GM23338 (cell line): Measurements from ENCODE around the gene KRTAP19-4. TPM values are rescaled to one million over a fixed set of nuclear protein-coding genes. Genes with fewer than 3 reads are reported as not detected.

ENCODE experiments used
- ATAC-seq: fragments of 200-7000 bp; cut with Tn5 transposase; 3 replicates; pipeline ENCODE4 v1.9.1; 2020
- DNase-seq: peaks from one replicate; pipeline ENCODE4 v3.0.0-alpha.2; 2015; ENCODE audit warnings: low spot score
- H2AFZ ChIP-seq: fragments of 200-600 bp; sonication (generic); 2 replicates; pipeline ENCODE4 v1.8.0; 2016; ENCODE audit warnings: antibody characterized with exemption, mild to moderate bottlenecking, moderate library complexity
- H3F3A ChIP-seq: fragments of 200-600 bp; sonication (generic); replicated peaks from 2 replicates; pipeline ENCODE4 v1.8.0; 2017; ENCODE audit warnings: antibody characterized with exemption, mixed run types, low read depth
- H3K27ac ChIP-seq: fragments of 200-600 bp; sonication (generic); 2 replicates; pipeline ENCODE4 v1.6.1; 2016; ENCODE audit warnings: low read depth
- H3K27me3 ChIP-seq: fragments of 200-600 bp; sonication (generic); 2 replicates; pipeline ENCODE4 v1.8.0; 2016; ENCODE audit warnings: mild to moderate bottlenecking, mixed run types, moderate library complexity; ENCODE audit not compliant: insufficient read depth
- H3K36me3 ChIP-seq: fragments of 200-600 bp; sonication (generic); 2 replicates; pipeline ENCODE4 v1.8.0; 2016; ENCODE audit warnings: mild to moderate bottlenecking; ENCODE audit not compliant: insufficient read depth
- H3K4me1 ChIP-seq: fragments of 200-600 bp; sonication (generic); 2 replicates; pipeline ENCODE4 v1.8.0; 2016; ENCODE audit warnings: mild to moderate bottlenecking, moderate library complexity; ENCODE audit not compliant: insufficient read depth
- H3K4me2 ChIP-seq: fragments of 200-600 bp; sonication (generic); 2 replicates; pipeline ENCODE4 v1.7.1; 2017; ENCODE audit warnings: mixed run types
- H3K4me3 ChIP-seq: fragments of 200-600 bp; sonication (generic); 2 replicates; pipeline ENCODE4 v1.6.1; 2016; ENCODE audit warnings: mixed run types
- H3K79me2 ChIP-seq: fragments of 200-600 bp; sonication (generic); replicated peaks from 2 replicates; pipeline ENCODE4 v1.8.0; 2017; ENCODE audit warnings: mild to moderate bottlenecking; ENCODE audit not compliant: insufficient read depth
- H3K9me2 ChIP-seq: fragments of 200-600 bp; sonication (generic); 2 replicates; pipeline ENCODE4 v1.8.0; 2017; ENCODE audit not compliant: insufficient read depth
- H4K20me1 ChIP-seq: fragments of 200-600 bp; sonication (generic); replicated peaks from 2 replicates; pipeline ENCODE4 v1.8.0; 2017; ENCODE audit warnings: mild to moderate bottlenecking; ENCODE audit not compliant: insufficient read depth
- H3K27ac Mint-ChIP-seq: 2 replicates; pipeline ENCODE4 v1.8.0; 2020; ENCODE audit warnings: inconsistent platforms, mild to moderate bottlenecking, moderate library complexity, mixed read lengths
- H3K27me3 Mint-ChIP-seq: 3 replicates; pipeline ENCODE4 v1.8.0; 2022; ENCODE audit warnings: low read depth, mild to moderate bottlenecking, moderate library complexity, mixed read lengths, inconsistent platforms; ENCODE audit not compliant: insufficient read depth, poor library complexity
- H3K36me3 Mint-ChIP-seq: 3 replicates; pipeline ENCODE4 v1.8.0; 2021; ENCODE audit warnings: low read depth, mild to moderate bottlenecking, inconsistent platforms, moderate library complexity, mixed read lengths
- H3K4me1 Mint-ChIP-seq: 3 replicates; pipeline ENCODE4 v1.8.0; 2020; ENCODE audit warnings: mild to moderate bottlenecking, inconsistent platforms, mixed read lengths
- H3K4me3 Mint-ChIP-seq: 3 replicates; pipeline ENCODE4 v1.8.0; 2021; ENCODE audit warnings: moderate library complexity, mild to moderate bottlenecking, inconsistent platforms, mixed read lengths
- H3K9me3 Mint-ChIP-seq: 3 replicates; pipeline ENCODE4 v1.8.0; 2020; ENCODE audit warnings: moderate library complexity, mild to moderate bottlenecking, inconsistent platforms, mixed read lengths
- CREB1 ChIP-seq: fragments of 250-450 bp; sonication (Bioruptor Pico); IDR thresholded peaks from 2 replicates; pipeline ENCODE4 v1.5.0; 2020; ENCODE audit warnings: low read depth, mild to moderate bottlenecking, moderate library complexity
- EZH2 ChIP-seq: fragments of 200-600 bp; sonication (generic); IDR thresholded peaks from one replicate; pipeline ENCODE4 v1.8.0; 2017; ENCODE audit warnings: antibody characterized with exemption, mild to moderate bottlenecking, low read depth; ENCODE audit not compliant: unreplicated experiment
- EZH2phosphoT487 ChIP-seq: fragments of 200-600 bp; sonication (generic); IDR thresholded peaks from one replicate; pipeline ENCODE4 v1.8.1; 2018; ENCODE audit warnings: antibody characterized with exemption; ENCODE audit not compliant: unreplicated experiment
- JUNB ChIP-seq: IDR thresholded peaks from one replicate; pipeline ENCODE4 v1.6.1; 2016; ENCODE audit warnings: antibody characterized with exemption; ENCODE audit not compliant: unreplicated experiment
- NANOG ChIP-seq: IDR thresholded peaks from 2 replicates; pipeline ENCODE4 v1.6.1; 2016; ENCODE audit warnings: antibody characterized with exemption, borderline replicate concordance
- POLR2AphosphoS5 ChIP-seq: IDR thresholded peaks from 2 replicates; pipeline ENCODE4 v1.6.1; 2016; ENCODE audit warnings: antibody characterized with exemption, low read depth
- STAT1 ChIP-seq: IDR thresholded peaks from one replicate; pipeline ENCODE4 v1.6.1; 2016; ENCODE audit warnings: antibody characterized with exemption; ENCODE audit not compliant: unreplicated experiment
- ZNF114 ChIP-seq: fragments of 250-450 bp; sonication (Bioruptor Pico); IDR thresholded peaks from 2 replicates; pipeline ENCODE4 v1.5.0; 2020; ENCODE audit warnings: mild to moderate bottlenecking, moderate library complexity
- ZNF331 ChIP-seq: fragments of 250-450 bp; sonication (Bioruptor Pico); IDR thresholded peaks from 2 replicates; pipeline ENCODE4 v1.5.0; 2020; ENCODE audit warnings: low read depth, mild to moderate bottlenecking, moderate library complexity
- polyA plus RNA-seq: library from polyadenylated mRNA; unstranded; fragments of >200 nt; fragmentation: Nextera tagmentation; extraction: Ambion mirVana; gene quantifications from 2 replicates; pipeline ENCODE4 v1.2.1, GENCODE V29; 2016
- total RNA-seq: library from RNA; depleted of rRNA; stranded (reverse); fragments of >200 nt; shearing (Covaris generic); gene quantifications from 2 replicates; pipeline ENCODE4 v1.2.3, GENCODE V29; 2014
- TF ChIP-seq, protein P1 (sequence below): IDR thresholded peaks from 2 replicates; pipeline ENCODE4 v1.6.1; 2016; ENCODE audit warnings: antibody characterized with exemption
- TF ChIP-seq, protein P2 (sequence below): fragments of 250-450 bp; sonication (Bioruptor Pico); IDR thresholded peaks from 2 replicates; pipeline ENCODE4 v1.5.0; 2020; ENCODE audit warnings: mild to moderate bottlenecking, moderate library complexity
- TF ChIP-seq, protein P3 (sequence below): IDR thresholded peaks from one replicate; pipeline ENCODE4 v1.6.1; 2018; ENCODE audit warnings: antibody characterized with exemption; ENCODE audit not compliant: unreplicated experiment
- TF ChIP-seq, protein P4 (sequence below), 2 experiments: fragments of 200-600 bp in 1 of 2; sonication (generic) in 1 of 2; conservative IDR thresholded peaks; 2 replicates each; pipeline versions ENCODE4 v1.5.1 to v1.6.1; 2016 to 2017; ENCODE audit warnings: antibody characterized with exemption in 2 of 2, low read depth in 2 of 2, mild to moderate bottlenecking in 2 of 2, moderate library complexity in 1 of 2

Gene KRTAP19-4
- total and polyA plus RNA-seq, 2 experiments from 2014 or later: not detected

DNA sequence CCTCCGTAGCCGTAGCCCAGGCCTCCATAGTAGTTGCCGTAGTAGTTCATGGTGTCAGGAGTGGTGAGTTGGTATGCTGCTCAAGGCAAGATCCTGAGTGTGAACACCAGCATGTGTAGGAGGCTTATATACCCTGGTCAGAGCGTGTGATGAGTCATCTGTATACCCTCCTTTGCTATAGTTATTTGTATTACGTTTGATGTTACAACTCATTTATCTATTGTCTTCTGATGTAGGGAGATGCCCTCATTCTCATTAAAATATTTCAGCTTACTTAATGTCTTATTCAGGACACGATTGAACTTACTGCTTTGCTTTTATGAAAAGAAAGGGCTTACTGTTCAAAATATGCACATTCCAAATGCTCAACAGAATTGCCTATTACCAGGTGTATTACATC lies 5.1 kb upstream of the KRTAP19-4 start, which contains the start of gene KRTAP19-5:
Gene KRTAP19-5 (minus strand): TSS at position 101 of the 400 bp plus-strand sequence. CDS start 51 bp downstream, at position 50.
- no peaks in the 10 kb centered on the region for H3K9me2 ChIP-seq
- no peak within 1 kb of the TSS for H3K4me3 ChIP-seq
- no peak for ATAC-seq
- Mint-ChIP-seq H3K27me3 (peaks cover 6% of the 10 kb centered on the region), H3K36me3 (no peaks in the 10 kb centered on the region), H3K4me1 (no peaks in the 10 kb centered on the region; the same call in 2 of the 3 replicates), H3K27ac (no peak within 1 kb of the TSS), H3K4me3 (no peak within 1 kb of the TSS), H3K9me3 (no peaks in the 10 kb centered on the region)
- H3K27ac ChIP-seq: no peak within 1 kb of the TSS
- H3K4me2 ChIP-seq: no peak within 1 kb of the TSS
- H3K79me2 ChIP-seq: no peaks in the 10 kb centered on the region
- H3F3A ChIP-seq: no peaks in the 10 kb centered on the region
- H3K4me1 ChIP-seq: no peaks in the 10 kb centered on the region
- no peaks in the 10 kb centered on the region; the same call in 1 of the 2 replicates for H4K20me1 ChIP-seq
- TF ChIP-seq ZNF114 (CRISPR knock-in tag): no peak
- TF ChIP-seq, protein P1, sequence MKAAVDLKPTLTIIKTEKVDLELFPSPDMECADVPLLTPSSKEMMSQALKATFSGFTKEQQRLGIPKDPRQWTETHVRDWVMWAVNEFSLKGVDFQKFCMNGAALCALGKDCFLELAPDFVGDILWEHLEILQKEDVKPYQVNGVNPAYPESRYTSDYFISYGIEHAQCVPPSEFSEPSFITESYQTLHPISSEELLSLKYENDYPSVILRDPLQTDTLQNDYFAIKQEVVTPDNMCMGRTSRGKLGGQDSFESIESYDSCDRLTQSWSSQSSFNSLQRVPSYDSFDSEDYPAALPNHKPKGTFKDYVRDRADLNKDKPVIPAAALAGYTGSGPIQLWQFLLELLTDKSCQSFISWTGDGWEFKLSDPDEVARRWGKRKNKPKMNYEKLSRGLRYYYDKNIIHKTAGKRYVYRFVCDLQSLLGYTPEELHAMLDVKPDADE: no peak
- TF ChIP-seq CREB1 (CRISPR knock-in tag): no peak
- TF ChIP-seq EZH2phosphoT487: no peak
- TF ChIP-seq, protein P2, sequence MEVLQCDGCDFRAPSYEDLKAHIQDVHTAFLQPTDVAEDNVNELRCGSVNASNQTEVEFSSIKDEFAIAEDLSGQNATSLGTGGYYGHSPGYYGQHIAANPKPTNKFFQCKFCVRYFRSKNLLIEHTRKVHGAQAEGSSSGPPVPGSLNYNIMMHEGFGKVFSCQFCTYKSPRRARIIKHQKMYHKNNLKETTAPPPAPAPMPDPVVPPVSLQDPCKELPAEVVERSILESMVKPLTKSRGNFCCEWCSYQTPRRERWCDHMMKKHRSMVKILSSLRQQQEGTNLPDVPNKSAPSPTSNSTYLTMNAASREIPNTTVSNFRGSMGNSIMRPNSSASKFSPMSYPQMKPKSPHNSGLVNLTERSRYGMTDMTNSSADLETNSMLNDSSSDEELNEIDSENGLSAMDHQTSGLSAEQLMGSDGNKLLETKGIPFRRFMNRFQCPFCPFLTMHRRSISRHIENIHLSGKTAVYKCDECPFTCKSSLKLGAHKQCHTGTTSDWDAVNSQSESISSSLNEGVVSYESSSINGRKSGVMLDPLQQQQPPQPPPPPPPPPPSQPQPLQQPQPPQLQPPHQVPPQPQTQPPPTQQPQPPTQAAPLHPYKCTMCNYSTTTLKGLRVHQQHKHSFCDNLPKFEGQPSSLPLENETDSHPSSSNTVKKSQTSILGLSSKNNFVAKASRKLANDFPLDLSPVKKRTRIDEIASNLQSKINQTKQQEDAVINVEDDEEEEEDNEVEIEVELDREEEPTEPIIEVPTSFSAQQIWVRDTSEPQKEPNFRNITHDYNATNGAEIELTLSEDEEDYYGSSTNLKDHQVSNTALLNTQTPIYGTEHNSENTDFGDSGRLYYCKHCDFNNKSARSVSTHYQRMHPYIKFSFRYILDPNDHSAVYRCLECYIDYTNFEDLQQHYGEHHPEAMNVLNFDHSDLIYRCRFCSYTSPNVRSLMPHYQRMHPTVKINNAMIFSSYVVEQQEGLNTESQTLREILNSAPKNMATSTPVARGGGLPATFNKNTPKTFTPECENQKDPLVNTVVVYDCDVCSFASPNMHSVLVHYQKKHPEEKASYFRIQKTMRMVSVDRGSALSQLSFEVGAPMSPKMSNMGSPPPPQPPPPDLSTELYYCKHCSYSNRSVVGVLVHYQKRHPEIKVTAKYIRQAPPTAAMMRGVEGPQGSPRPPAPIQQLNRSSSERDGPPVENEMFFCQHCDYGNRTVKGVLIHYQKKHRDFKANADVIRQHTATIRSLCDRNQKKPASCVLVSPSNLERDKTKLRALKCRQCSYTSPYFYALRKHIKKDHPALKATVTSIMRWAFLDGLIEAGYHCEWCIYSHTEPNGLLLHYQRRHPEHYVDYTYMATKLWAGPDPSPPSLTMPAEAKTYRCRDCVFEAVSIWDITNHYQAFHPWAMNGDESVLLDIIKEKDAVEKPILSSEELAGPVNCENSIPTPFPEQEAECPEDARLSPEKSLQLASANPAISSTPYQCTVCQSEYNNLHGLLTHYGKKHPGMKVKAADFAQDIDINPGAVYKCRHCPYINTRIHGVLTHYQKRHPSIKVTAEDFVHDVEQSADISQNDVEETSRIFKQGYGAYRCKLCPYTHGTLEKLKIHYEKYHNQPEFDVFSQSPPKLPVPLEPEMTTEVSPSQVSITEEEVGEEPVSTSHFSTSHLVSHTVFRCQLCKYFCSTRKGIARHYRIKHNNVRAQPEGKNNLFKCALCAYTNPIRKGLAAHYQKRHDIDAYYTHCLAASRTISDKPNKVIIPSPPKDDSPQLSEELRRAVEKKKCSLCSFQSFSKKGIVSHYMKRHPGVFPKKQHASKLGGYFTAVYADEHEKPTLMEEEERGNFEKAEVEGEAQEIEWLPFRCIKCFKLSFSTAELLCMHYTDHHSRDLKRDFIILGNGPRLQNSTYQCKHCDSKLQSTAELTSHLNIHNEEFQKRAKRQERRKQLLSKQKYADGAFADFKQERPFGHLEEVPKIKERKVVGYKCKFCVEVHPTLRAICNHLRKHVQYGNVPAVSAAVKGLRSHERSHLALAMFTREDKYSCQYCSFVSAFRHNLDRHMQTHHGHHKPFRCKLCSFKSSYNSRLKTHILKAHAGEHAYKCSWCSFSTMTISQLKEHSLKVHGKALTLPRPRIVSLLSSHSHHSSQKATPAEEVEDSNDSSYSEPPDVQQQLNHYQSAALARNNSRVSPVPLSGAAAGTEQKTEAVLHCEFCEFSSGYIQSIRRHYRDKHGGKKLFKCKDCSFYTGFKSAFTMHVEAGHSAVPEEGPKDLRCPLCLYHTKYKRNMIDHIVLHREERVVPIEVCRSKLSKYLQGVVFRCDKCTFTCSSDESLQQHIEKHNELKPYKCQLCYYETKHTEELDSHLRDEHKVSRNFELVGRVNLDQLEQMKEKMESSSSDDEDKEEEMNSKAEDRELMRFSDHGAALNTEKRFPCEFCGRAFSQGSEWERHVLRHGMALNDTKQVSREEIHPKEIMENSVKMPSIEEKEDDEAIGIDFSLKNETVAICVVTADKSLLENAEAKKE (CRISPR knock-in tag): no peak
- TF ChIP-seq POLR2AphosphoS5: no peak
- TF ChIP-seq JUNB: no peak
- no peak for TF ChIP-seq STAT1
- no peak for TF ChIP-seq ZNF331
- TF ChIP-seq, protein P3, sequence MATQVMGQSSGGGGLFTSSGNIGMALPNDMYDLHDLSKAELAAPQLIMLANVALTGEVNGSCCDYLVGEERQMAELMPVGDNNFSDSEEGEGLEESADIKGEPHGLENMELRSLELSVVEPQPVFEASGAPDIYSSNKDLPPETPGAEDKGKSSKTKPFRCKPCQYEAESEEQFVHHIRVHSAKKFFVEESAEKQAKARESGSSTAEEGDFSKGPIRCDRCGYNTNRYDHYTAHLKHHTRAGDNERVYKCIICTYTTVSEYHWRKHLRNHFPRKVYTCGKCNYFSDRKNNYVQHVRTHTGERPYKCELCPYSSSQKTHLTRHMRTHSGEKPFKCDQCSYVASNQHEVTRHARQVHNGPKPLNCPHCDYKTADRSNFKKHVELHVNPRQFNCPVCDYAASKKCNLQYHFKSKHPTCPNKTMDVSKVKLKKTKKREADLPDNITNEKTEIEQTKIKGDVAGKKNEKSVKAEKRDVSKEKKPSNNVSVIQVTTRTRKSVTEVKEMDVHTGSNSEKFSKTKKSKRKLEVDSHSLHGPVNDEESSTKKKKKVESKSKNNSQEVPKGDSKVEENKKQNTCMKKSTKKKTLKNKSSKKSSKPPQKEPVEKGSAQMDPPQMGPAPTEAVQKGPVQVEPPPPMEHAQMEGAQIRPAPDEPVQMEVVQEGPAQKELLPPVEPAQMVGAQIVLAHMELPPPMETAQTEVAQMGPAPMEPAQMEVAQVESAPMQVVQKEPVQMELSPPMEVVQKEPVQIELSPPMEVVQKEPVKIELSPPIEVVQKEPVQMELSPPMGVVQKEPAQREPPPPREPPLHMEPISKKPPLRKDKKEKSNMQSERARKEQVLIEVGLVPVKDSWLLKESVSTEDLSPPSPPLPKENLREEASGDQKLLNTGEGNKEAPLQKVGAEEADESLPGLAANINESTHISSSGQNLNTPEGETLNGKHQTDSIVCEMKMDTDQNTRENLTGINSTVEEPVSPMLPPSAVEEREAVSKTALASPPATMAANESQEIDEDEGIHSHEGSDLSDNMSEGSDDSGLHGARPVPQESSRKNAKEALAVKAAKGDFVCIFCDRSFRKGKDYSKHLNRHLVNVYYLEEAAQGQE: no peak
- no peak for TF ChIP-seq NANOG
- TF ChIP-seq, protein P4, sequence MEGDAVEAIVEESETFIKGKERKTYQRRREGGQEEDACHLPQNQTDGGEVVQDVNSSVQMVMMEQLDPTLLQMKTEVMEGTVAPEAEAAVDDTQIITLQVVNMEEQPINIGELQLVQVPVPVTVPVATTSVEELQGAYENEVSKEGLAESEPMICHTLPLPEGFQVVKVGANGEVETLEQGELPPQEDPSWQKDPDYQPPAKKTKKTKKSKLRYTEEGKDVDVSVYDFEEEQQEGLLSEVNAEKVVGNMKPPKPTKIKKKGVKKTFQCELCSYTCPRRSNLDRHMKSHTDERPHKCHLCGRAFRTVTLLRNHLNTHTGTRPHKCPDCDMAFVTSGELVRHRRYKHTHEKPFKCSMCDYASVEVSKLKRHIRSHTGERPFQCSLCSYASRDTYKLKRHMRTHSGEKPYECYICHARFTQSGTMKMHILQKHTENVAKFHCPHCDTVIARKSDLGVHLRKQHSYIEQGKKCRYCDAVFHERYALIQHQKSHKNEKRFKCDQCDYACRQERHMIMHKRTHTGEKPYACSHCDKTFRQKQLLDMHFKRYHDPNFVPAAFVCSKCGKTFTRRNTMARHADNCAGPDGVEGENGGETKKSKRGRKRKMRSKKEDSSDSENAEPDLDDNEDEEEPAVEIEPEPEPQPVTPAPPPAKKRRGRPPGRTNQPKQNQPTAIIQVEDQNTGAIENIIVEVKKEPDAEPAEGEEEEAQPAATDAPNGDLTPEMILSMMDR (conservative IDR thresholded peaks at IDR 0.05; ENCODE audit: low read depth in 2 of 2): no peak
- TF ChIP-seq EZH2: no peak
- no peak within 1 kb of the TSS for H2AFZ ChIP-seq
- no peaks in the 10 kb centered on the region for H3K27me3 ChIP-seq
- H3K36me3 ChIP-seq: no peaks in the 10 kb centered on the region
- no peak for DNase-seq
